MG63 (cell line): ENCODE data around the gene EEF1A1. TPM values are rescaled to one million over a fixed set of nuclear protein-coding genes. Genes with fewer than 3 reads are reported as not detected.

Source experiments
- DNase-seq: peaks from one replicate; pipeline ENCODE4 v3.0.0-alpha.2; 2020
- H3K27me3 ChIP-seq: fragments of 250-450 bp; sonication (Bioruptor Pico); 2 replicates; pipeline ENCODE4 v1.5.1; 2020; ENCODE audit warnings: mild to moderate bottlenecking, moderate library complexity
- H3K36me3 ChIP-seq: fragments of 250-450 bp; sonication (Bioruptor Pico); 2 replicates; pipeline ENCODE4 v1.5.1; 2020; ENCODE audit warnings: mild to moderate bottlenecking, moderate library complexity
- H3K4me3 ChIP-seq: fragments of 250-450 bp; sonication (Bioruptor Pico); 2 replicates; pipeline ENCODE4 v1.5.1; 2020; ENCODE audit warnings: mild to moderate bottlenecking, moderate library complexity
- H3K9me3 ChIP-seq: fragments of 250-450 bp; sonication (Bioruptor Pico); 2 replicates; pipeline ENCODE4 v1.5.1; 2020; ENCODE audit warnings: mild to moderate bottlenecking, moderate library complexity
- total RNA-seq: library from RNA; depleted of rRNA; stranded (reverse); fragments of >200 nt; shearing (Covaris generic); gene quantifications from 2 replicates; pipeline ENCODE4 v1.2.3, GENCODE V29; 2014; ENCODE audit warnings: low replicate concordance; rRNA removed

The EEF1A1 gene
- total RNA-seq, 1 experiment from 2014 or later, result 16,931 TPM

DNA sequence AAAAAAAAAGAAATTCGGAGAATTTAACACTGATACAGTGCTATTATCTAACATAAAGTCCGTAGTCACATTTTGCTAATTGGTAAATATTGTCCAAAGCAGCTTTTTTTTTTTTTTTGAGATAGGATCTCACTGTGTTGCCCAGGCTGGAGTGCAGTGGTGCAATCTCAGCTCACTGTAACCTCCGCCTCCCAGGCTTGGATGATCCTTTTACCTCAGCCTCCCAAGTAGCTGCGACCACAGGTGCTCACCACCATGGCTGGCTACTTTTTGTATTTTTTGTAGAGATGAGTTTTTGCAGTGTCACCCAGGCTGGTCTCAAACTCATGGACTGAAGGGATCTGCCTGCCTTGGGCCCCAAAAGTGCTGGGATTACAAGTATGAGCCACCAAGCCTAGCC, 43.4 kb downstream of the EEF1A1 start:
- H3K27me3 ChIP-seq, result no peaks in the 10 kb centered on the region
- peaks cover 61% of the 10 kb centered on the region for H3K36me3 ChIP-seq
- no peaks in the 10 kb centered on the region for H3K9me3 ChIP-seq
- no peak for DNase-seq
- H3K4me3 ChIP-seq, result no peak overlapping the region

DNA sequence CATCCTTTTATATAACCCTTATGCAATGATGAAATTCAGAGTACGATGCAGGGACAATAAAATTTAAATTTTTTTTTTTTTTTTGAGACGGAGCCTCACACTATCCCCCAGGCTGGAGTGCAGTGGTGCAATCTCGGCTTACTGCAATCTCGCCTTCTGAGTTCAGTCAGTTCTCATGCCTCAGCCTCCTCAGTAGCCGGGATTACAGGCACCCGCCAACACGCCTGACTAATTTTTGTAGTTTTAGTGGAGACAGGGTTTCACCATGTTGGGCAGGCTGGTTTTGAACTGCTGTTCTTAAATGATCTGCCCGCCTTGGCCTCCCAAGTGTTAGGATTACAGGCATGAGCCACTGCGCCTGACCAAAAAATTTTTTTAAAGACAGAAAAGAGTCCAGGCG, 44.1 kb downstream of the EEF1A1 start:
- Histone ChIP-seq H3K9me3 (no peaks in the 10 kb centered on the region), H3K4me3 (no peak overlapping the region), H3K27me3 (no peaks in the 10 kb centered on the region), H3K36me3 (peaks cover 61% of the 10 kb centered on the region)
- no peak for DNase-seq

DNA sequence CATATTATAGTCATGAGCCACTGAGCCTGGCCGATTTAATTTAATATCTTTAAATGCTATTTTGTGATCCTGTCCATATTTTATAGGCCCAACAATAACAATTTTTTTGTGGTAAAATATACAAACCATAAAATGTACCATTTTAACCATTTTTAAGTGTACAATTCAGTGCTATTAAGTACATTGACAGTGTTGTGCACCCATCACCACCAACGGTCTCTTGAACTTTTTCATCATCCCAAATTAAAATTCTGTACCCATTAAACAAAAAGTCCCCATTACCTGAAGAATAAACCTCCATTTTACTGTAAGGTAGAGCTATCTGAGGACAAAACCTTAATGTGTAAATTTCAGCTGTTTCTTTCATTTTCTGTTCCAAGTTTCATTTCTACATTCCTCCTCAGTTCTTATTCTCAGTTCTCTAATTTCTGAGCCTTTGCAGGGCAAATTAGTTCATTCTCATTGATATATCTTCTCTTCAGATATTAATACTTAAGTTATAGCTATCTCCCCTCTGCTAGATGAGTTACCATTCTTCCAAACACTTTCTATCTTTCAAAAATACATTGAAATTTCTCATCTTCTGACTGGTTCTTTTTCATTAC, 49.0 kb downstream of the EEF1A1 start:
- Histone ChIP-seq H3K9me3 (no peaks in the 10 kb centered on the region), H3K36me3 (peaks cover 65% of the 10 kb centered on the region), H3K27me3 (no peaks in the 10 kb centered on the region), H3K4me3 (no peak overlapping the region)
- no peak for DNase-seq

Other genes starting within 250 kb of the EEF1A1 start
- not detected in 2 replicates for gene DPPA5, start 166.8 kb downstream of the EEF1A1 start, total RNA-seq
- gene KHDC3L, start 158.4 kb downstream of the EEF1A1 start, total RNA-seq, result not detected in 2 replicates
- gene OOEP, start 151.1 kb downstream of the EEF1A1 start, total RNA-seq, result not detected in 2 replicates
- gene DDX43, start 126.2 kb downstream of the EEF1A1 start, total RNA-seq, result not detected in 2 replicates
- 14.0 and 18.8 TPM in 2 replicates for gene CGAS, start 68.7 kb downstream of the EEF1A1 start, total RNA-seq
- gene MTO1, start 59.3 kb downstream of the EEF1A1 start, total RNA-seq, result 20.1 and 21.1 TPM in 2 replicates
- gene SLC17A5, start 133.0 kb upstream of the EEF1A1 start, total RNA-seq, result 8.1 and 8.4 TPM in 2 replicates
- gene CD109, start 175.2 kb upstream of the EEF1A1 start, total RNA-seq, result 19.1 and 20.7 TPM in 2 replicates